HEK293 (cell line): ENCODE results near the gene PPOX.

Source experiments
- CTCF ChIA-PET: fragments of 350-600 bp; formaldehyde crosslinking; extraction: SDS; loops from one replicate; lab custom pipeline; 2021; ENCODE audit warnings: antibody characterized with exemption; lab: Yijun Ruan, JAX
- POLR2A ChIA-PET: fragments of 300-600 bp; formaldehyde crosslinking; extraction: SDS; loops from one replicate; lab custom pipeline; 2020; ENCODE audit warnings: antibody characterized with exemption, inconsistent platforms; lab: Yijun Ruan, JAX
- H3K27ac ChIP-seq: fragments of 200-500 bp; sonication (Bioruptor generic); 2 replicates; pipeline ENCODE4 v1.5.1; 2014; ENCODE audit warnings: low read depth, low read length, control low read depth, inconsistent platforms; ENCODE audit errors: extremely low read depth
- H3K36me3 ChIP-seq, 2 experiments: fragments of 200-500 bp in 1 of 2; sonication (Bioruptor generic) in 1 of 2; 1 replicate in 1 of 2; 2 replicates in 1 of 2; pipeline ENCODE4 v1.5.1; 2014 to 2017; ENCODE audit warnings: inconsistent platforms in 2 of 2, low read length in 2 of 2; ENCODE audit not compliant: control insufficient read depth in 2 of 2, insufficient read depth in 1 of 2
- H3K4me1 ChIP-seq: fragments of 200-500 bp; sonication (Bioruptor generic); 2 replicates; pipeline ENCODE4 v1.5.1; 2014; ENCODE audit warnings: mild to moderate bottlenecking, low read length, inconsistent platforms; ENCODE audit not compliant: control insufficient read depth, insufficient read depth
- H3K4me3 ChIP-seq: 2 replicates; pipeline ENCODE4 v1.5.1; 2011; ENCODE audit warnings: low read depth, mild to moderate bottlenecking, control low read depth, low read length, moderate library complexity
- H3K9me3 ChIP-seq: fragments of 200-500 bp; sonication (Bioruptor generic); 2 replicates; pipeline ENCODE4 v1.5.1; 2014; ENCODE audit warnings: low read depth, low read length, inconsistent platforms; ENCODE audit not compliant: control insufficient read depth, insufficient read depth
- ATF2 ChIP-seq: fragments of 450-650 bp; formaldehyde crosslinking; IDR thresholded peaks from 2 replicates; pipeline ENCODE4 v1.5.1; 2016; ENCODE audit warnings: missing biosample characterization, missing genetic modification characterization, low read depth
- GLI2 ChIP-seq: fragments of 450-650 bp; formaldehyde crosslinking; IDR thresholded peaks from 2 replicates; pipeline ENCODE4; 2017; ENCODE audit warnings: missing biosample characterization, missing genetic modification characterization, low read depth, borderline replicate concordance
- PRDM10 ChIP-seq: fragments of 450-650 bp; formaldehyde crosslinking; IDR thresholded peaks from 2 replicates; pipeline ENCODE4 v1.5.1; 2016; ENCODE audit warnings: missing biosample characterization, missing genetic modification characterization
- PRDM4 ChIP-seq: fragments of 450-650 bp; formaldehyde crosslinking; IDR thresholded peaks from 2 replicates; pipeline ENCODE4 v1.5.1; 2017; ENCODE audit warnings: missing biosample characterization, missing genetic modification characterization
- RBAK ChIP-seq: fragments of 450-650 bp; formaldehyde crosslinking; IDR thresholded peaks from 2 replicates; pipeline ENCODE4 v1.5.1; 2016; ENCODE audit warnings: missing biosample characterization, missing genetic modification characterization
- ZEB2 ChIP-seq: fragments of 450-650 bp; formaldehyde crosslinking; IDR thresholded peaks from 2 replicates; pipeline ENCODE4 v1.5.1; 2016; ENCODE audit warnings: missing biosample characterization, missing genetic modification characterization
- ZFP3 ChIP-seq: fragments of 450-650 bp; formaldehyde crosslinking; IDR thresholded peaks from 2 replicates; pipeline ENCODE4 v1.5.1; 2016; ENCODE audit warnings: low read depth, missing biosample characterization, missing genetic modification characterization
- ZNF157 ChIP-seq: fragments of 450-650 bp; formaldehyde crosslinking; IDR thresholded peaks from 2 replicates; pipeline ENCODE4 v1.5.1; 2016; ENCODE audit warnings: missing biosample characterization, missing genetic modification characterization
- ZNF184 ChIP-seq: fragments of 450-650 bp; IDR thresholded peaks from 2 replicates; pipeline ENCODE4 v1.5.1; 2018; ENCODE audit warnings: missing biosample characterization, mild to moderate bottlenecking, missing genetic modification characterization
- ZNF302 ChIP-seq: fragments of 450-650 bp; formaldehyde crosslinking; IDR thresholded peaks from 2 replicates; pipeline ENCODE4 v1.5.1; 2016; ENCODE audit warnings: missing biosample characterization, missing genetic modification characterization, low read depth
- ZNF473 ChIP-seq: fragments of 450-650 bp; formaldehyde crosslinking; IDR thresholded peaks from 2 replicates; pipeline ENCODE4 v1.5.1; 2017; ENCODE audit warnings: missing biosample characterization, missing genetic modification characterization
- ZNF530 ChIP-seq: fragments of 450-650 bp; formaldehyde crosslinking; IDR thresholded peaks from 2 replicates; pipeline ENCODE4 v1.5.1; 2016; ENCODE audit warnings: low read depth, missing biosample characterization, missing genetic modification characterization
- ZNF548 ChIP-seq: fragments of 450-650 bp; formaldehyde crosslinking; IDR thresholded peaks from 2 replicates; pipeline ENCODE4 v1.5.1; 2016; ENCODE audit warnings: missing biosample characterization, missing genetic modification characterization
- ZNF549 ChIP-seq: fragments of 450-650 bp; IDR thresholded peaks from 2 replicates; pipeline ENCODE4 v1.5.1; 2018; ENCODE audit warnings: missing biosample characterization, missing genetic modification characterization, mild to moderate bottlenecking, inconsistent platforms, moderate library complexity
- ZNF654 ChIP-seq: fragments of 450-650 bp; formaldehyde crosslinking; IDR thresholded peaks from 2 replicates; pipeline ENCODE4 v1.5.1; 2016; ENCODE audit warnings: low read depth, missing biosample characterization, missing genetic modification characterization
- ZNF677 ChIP-seq: fragments of 450-650 bp; IDR thresholded peaks from 2 replicates; pipeline ENCODE4 v1.5.0; 2018; ENCODE audit warnings: missing biosample characterization, mild to moderate bottlenecking, missing genetic modification characterization, moderate library complexity
- ZNF843 ChIP-seq: fragments of 450-650 bp; formaldehyde crosslinking; IDR thresholded peaks from 2 replicates; pipeline ENCODE4 v1.5.1; 2016; ENCODE audit warnings: missing biosample characterization, missing genetic modification characterization
- TF ChIP-seq, protein P1 (sequence below): fragments of 450-650 bp; formaldehyde crosslinking; IDR thresholded peaks from 2 replicates; pipeline ENCODE4 v1.5.1; 2016; ENCODE audit warnings: missing biosample characterization, missing genetic modification characterization

Gene PPOX

GRCh38 chr1:161185732-161186311, 19.6 kb downstream of the PPOX start:
- ChIA-PET CTCF (interaction anchor here (0.6 to 1.9 kb wide), 4 partner anchors 21 to 40 kb away, joined by 3 to 8 read pairs (median 4); partner anchors contain the start of genes PPOX and TOMM40L), POLR2A (interaction anchor here (1.0 kb wide), 1 partner anchor 16 kb away, joined by 3 read pairs; the partner anchor contains the start of gene NDUFS2)
- Histone ChIP-seq H3K4me1 (no peaks in the 10 kb centered on the region), H3K9me3 (no peaks in the 10 kb centered on the region), H3K36me3 (no peaks in the 10 kb centered on the region), H3K27ac (no peak overlapping the region), H3K4me3 (no peak overlapping the region)
- TF ChIP-seq ZNF473 (tag by site-specific recombination) = no peak

GRCh38 chr1:161187311-161187710, 21.1 kb downstream of the PPOX start:
- no peaks in the 10 kb centered on the region for H3K36me3 ChIP-seq
- no peaks in the 10 kb centered on the region for H3K4me1 ChIP-seq
- H3K4me3 ChIP-seq = no peak overlapping the region
- POLR2A ChIA-PET = no interaction called here
- CTCF ChIA-PET = interaction anchor here (0.6 to 1.9 kb wide), 3 partner anchors 21 to 42 kb away, joined by 4 to 8 read pairs (median 6); partner anchors contain the start of gene PPOX
- H3K9me3 ChIP-seq = no peaks in the 10 kb centered on the region
- no peak overlapping the region for H3K27ac ChIP-seq
- TF ChIP-seq ZNF654 (tag by site-specific recombination) (no peak), ZEB2 (tag by site-specific recombination) (no peak), ATF2 (tag by site-specific recombination) (no peak), ZNF302 (no peak), ZFP3 (tag by site-specific recombination) (no peak), ZNF548 (tag by site-specific recombination) (no peak), ZNF677 (tag by site-specific recombination) (no peak), PRDM10 (tag by site-specific recombination) (no peak), ZNF157 (tag by site-specific recombination) (no peak), GLI2 (tag by site-specific recombination) (no peak), ZNF549 (tag by site-specific recombination) (no peak), PRDM4 (tag by site-specific recombination) (no peak), ZNF843 (no peak), ZNF184 (tag by site-specific recombination) (no peak), RBAK (tag by site-specific recombination) (no peak), ZNF530 (no peak)
- TF ChIP-seq, protein P1, sequence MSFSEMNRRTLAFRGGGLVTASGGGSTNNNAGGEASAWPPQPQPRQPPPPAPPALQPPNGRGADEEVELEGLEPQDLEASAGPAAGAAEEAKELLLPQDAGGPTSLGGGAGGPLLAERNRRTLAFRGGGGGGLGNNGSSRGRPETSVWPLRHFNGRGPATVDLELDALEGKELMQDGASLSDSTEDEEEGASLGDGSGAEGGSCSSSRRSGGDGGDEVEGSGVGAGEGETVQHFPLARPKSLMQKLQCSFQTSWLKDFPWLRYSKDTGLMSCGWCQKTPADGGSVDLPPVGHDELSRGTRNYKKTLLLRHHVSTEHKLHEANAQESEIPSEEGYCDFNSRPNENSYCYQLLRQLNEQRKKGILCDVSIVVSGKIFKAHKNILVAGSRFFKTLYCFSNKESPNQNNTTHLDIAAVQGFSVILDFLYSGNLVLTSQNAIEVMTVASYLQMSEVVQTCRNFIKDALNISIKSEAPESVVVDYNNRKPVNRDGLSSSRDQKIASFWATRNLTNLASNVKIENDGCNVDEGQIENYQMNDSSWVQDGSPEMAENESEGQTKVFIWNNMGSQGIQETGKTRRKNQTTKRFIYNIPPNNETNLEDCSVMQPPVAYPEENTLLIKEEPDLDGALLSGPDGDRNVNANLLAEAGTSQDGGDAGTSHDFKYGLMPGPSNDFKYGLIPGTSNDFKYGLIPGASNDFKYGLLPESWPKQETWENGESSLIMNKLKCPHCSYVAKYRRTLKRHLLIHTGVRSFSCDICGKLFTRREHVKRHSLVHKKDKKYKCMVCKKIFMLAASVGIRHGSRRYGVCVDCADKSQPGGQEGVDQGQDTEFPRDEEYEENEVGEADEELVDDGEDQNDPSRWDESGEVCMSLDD = no peak
